Right ventricle myocardium superior (tissue), 1 donor: Measurements from ENCODE around the gene GNE. TPM values are rescaled to one million over a fixed set of nuclear protein-coding genes. Genes with fewer than 3 reads are reported as not detected.

Experiments
- ATAC-seq: fragments of 200-7000 bp; cut with Tn5 transposase; one replicate; pipeline ENCODE4 v1.9.1; 2020; ENCODE audit warnings: mild to moderate bottlenecking; ENCODE audit not compliant: poor library complexity
- DNase-seq: peaks from one replicate; pipeline ENCODE4 v3.0.0-alpha.2; 2020
- intact Hi-C: fragments of 100-400 bp; cut with DNase I; formaldehyde crosslinking; loops from one replicate; pipeline ENCODE4 v1.11.2; 2022
- total RNA-seq: library from RNA; stranded (reverse); fragmentation: NEBNext Ultra II Directional; extraction: Animal tissue kit (Norgen Biotek cat#: 25700); gene quantifications from one replicate; pipeline ENCODE4 v1.2.1, GENCODE V29; 2021
- donor health status: DM: no; HTN: yes; CAD: no; lungs with severe emphysema.

The GNE gene
- total RNA-seq, 1 donor from 2014 or later = 12.4 TPM

DNA sequence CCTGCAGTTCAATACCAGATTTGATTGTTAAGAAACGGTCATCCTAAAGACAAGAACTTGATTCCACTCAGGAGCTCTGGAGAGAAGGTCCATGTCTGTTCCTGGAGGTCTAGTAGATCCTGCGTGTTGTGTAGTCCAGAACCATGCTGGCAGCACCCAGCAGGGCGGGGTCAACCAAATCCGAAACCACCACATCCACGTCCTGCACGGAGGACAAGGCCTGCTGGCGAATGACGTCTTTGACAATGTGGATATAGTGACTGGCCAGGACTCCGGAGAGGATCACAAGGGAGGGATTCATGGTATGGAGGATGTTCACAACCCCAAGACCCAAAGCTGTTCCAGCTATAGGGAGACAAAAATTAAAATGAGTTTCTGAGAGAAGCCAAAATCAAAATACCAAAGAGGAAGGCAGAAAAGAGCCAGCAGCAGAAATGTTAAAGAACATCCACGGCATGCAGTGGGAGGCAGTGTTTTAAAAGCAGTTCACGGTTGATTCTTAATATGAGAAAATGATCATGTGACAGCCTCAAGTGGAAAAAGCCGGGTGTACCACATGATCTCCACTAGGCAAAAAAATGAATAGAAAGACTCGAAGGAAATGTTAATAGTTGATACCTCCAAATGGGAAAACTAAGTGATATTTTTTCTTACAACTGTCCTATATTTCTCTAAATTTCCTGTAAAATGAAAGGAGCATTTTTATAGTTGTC lies 40.8 kb downstream of the GNE start:
- DNase-seq = no peak
- intact Hi-C loops = no loop called here
- no peak for ATAC-seq

DNA sequence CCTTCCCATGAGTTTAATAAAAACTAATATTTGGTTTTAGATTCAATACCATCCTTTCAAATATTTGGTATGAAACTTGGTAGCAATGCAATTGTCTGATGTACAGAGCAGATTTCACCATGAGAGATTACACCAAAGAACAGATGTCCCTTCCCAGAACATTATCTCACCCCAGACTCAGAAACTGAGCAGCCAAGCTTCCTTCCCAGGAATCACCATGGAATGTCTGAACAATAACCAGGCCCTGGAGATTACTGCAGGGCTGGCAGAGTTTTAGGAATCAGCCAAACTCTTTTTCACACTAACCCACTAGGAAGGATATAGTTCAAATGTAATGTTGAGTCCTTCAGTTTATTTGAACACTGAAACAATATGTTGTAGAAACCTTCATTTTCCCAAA lies 43.7 kb downstream of the GNE start:
- DNase-seq (no peak), ATAC-seq (no peak)
- intact Hi-C loops = no loop called here

DNA sequence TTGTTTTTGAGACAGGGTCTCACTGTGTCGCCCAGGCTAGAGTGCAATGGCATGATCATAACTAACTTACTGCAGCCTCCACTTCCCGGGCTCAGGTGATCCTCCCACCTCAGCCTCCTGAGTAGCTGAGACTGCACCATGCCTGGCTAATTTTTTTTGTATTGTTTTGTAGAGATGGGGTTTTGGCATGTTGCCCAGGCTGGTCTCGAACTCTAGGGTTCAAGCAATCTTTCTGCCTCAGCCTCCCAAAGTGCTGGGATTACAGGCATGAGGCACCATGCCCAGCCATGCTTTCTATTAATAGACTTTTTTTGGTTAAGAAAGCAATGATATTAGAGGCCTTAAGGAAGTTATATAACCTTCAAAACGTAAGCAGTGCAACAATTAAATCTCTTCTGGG lies 44.3 kb downstream of the GNE start:
- intact Hi-C loops = no loop called here
- ATAC-seq (no peak), DNase-seq (no peak)

- ATAC-seq (no peak), DNase-seq (no peak)
- intact Hi-C loops = no loop called here
Observed at GRCh38 chr9:36213387-36213786, 44.9 kb downstream of the GNE start.

- intact Hi-C loops = no loop called here
- ATAC-seq (no peak), DNase-seq (no peak)
Observed at GRCh38 chr9:36211510-36211909, 46.7 kb downstream of the GNE start.

- intact Hi-C loops = no loop called here
- no peak for DNase-seq
- no peak for ATAC-seq
Observed at GRCh38 chr9:36210722-36211121, 47.5 kb downstream of the GNE start.

- ATAC-seq (no peak), DNase-seq (no peak)
- intact Hi-C loops = no loop called here
Observed at GRCh38 chr9:36208521-36209253, 49.6 kb downstream of the GNE start.

DNA sequence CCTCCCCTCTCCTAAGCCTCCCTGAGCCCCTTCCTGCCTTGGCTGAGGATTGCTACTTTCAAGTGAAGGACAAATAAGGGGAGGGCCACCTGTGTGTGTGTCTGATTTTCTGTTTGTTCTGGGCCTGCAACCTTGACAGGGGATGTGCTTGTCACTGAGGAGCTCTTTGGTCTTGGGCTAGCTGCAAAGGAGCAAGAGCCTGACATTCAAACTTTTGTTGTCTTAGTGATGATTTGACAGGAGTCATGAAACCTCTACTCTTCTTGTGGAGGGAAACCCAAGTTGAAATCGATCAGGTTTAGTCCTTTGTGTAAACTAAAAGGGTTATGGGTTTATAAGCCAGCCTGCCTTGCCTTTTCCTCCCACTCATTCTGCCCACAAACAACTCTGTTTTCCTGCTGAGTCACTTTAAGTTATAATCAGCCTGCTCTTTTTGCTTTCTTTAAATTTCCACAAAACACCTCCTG lies 50.7 kb downstream of the GNE start:
- intact Hi-C loops = no loop called here
- DNase-seq (no peak), ATAC-seq (no peak)

GRCh38 chr9:36207016-36207415 lies 51.2 kb downstream of the GNE start:
- DNase-seq (no peak), ATAC-seq (no peak)
- intact Hi-C loops = no loop called here

DNA sequence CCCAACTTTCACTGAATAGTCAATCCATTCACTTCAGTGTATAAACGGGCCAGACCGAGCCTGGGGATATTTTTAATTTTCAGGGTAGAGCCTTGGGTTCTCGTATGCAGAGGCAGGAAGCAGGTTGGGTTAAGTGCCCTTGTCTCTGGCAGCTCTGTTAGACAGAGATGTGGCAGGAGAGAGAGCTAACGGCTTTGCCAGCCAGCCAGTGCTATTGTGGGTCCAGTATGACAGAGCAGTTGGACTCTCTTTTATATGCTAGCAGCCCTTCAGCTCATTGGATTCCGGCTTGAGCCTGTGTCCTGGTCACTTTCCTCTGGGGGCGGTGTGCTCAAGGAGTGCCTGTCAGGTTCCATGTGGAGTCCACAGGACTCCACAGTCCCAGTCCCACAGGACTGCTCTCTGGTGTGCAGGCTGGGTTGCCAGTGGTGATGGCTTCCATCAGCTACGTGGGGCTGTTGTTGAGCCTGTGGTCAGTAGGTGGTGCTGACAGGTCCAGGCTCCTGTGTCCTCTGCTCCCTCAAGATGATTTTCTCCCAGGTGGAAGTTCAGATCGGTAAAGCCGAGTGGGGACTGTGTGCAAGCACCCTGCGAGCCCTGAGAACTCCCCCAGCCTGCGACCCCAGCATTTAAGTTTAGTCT lies 53.2 kb downstream of the GNE start:
- ATAC-seq = peak; percentile 77

DNA sequence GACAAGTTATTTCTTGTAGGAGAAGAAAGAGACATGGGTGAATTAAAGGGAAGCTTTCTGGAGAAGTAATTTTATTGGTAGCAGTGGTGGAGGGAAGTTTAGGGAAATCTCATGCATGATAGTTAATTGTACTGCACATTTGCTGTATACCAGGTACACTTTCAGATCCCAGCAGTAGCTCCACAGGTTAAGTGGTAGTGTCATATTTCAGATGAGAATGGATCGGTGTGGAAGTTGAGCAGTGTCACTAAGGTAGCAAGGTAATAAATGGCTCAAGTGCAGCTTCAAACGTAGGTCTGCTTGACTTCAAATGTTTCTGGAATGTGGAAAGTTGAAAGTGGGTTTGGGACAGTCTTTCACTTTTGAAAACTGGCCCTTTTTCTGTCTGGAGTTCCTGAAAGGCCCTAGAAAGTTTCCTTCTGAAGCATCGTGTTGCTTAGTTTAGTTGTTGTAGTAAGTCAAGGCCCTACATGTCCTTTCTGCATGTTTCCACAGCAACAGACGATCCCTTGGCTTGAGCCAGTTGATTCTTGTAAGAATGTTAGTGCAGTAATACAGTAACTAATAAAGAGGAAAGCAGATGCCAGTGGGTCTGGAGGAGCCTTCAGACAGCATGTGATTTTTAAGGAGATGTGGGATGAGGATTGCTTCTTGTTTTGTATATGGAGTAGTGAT lies 63.8 kb downstream of the GNE start:
- intact Hi-C loops = no loop called here

More for the DNA sequence above, 53.2 kb downstream of the GNE start:
- DNase-seq = no peak
- intact Hi-C loops = no loop called here

GRCh38 chr9:36193023-36193422 lies 65.2 kb downstream of the GNE start:
- intact Hi-C loops = no loop called here
- ATAC-seq = no peak
- no peak for DNase-seq

More for the DNA sequence above, 63.8 kb downstream of the GNE start:
- DNase-seq (no peak), ATAC-seq (no peak)

DNA sequence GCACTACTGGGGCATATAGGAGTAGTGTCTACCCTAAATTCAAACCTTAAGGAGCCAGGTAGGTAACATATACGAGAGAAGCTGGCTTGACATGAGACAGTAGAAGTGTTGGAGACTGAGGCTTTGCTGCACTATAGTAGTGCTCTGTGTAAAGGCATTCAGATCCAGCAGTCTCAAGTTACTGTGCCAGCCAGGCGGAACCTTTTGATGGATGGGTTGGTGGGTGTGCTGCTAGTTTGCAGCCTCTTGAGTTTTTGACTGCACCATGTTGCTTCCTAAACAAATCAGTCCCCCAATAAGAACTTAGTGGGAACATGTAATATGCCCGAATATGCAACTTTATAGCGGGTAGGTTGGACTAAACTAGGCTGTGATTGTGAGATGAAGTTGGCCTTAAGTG lies 66.1 kb downstream of the GNE start:
- intact Hi-C loops = no loop called here
- DNase-seq (no peak), ATAC-seq (no peak)

DNA sequence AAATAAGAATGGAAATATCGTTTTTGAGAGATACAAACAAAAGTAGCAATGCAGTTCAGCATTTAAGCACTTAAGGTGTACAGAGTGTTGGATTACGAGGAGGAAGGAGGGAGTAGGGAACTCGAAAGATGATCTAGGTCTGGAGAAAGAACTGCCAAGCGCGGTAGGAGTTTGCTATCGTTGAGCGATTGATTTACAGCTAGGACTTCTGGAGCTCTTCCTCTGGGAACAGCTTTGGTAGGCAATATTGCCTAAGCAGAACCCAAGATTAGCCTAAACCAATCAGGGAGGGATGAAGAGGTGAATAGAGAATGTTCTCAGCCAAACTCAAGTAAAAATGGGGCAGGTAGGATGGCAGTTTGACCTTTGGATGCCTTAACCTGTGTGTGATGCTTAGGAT lies 66.6 kb downstream of the GNE start:
- intact Hi-C loops = no loop called here
- DNase-seq (no peak), ATAC-seq (no peak)

DNA sequence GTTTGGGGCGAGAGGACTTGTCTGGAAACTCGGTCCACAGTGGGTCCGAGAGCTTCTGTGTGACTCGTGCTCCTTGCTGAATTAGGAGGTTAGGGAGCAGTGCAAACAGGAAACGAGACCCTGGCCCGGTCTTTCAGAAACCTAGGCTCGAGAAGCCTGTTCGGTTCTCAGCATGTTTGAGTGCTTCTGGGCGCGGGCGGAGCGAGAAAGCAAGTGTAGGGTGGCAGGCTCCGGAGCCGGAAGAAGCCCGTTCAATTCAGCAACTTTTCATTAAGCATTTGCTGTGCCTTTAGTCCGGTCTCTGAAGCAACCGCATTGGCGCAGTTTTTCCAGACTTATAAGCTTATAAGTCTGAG lies 67.0 kb downstream of the GNE start:
- ATAC-seq (peak; percentile 13), DNase-seq (no peak)
- intact Hi-C loops = no loop called here

DNA sequence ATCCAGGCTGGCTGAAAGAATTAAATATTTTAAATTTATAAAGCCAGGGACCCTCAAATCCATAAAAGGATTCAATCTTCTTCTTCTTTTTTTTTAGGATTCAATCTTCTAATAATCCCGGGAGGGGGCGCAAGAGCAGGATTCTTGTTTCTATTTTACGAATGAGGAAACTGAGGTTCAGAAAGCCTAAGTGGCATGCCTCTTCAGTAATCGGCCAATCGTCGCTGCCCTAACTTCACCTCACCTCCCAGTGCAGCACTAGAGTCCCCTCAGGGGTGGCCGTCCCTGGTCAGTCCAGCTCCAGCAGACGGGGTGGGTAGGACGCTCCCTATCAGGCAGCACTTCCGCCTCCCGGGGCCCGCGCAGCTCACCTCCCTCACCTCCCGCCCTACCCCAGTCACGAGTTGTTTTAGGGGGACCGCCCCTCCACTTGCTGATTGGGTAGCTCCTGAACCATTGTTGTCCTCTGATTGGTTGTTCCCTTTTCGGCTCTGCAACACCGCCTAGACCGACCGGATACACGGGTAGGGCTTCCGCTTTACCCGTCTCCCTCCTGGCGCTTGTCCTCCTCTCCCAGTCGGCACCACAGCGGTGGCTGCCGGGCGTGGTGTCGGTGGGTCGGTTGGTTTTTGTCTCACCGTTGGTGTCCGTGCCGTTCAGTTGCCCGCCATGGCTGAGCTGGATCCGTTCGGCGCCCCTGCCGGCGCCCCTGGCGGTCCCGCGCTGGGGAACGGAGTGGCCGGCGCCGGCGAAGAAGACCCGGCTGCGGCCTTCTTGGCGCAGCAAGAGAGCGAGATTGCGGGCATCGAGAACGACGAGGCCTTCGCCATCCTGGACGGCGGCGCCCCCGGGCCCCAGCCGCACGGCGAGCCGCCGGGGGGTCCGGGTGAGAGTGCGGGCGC lies 67.6 kb downstream of the GNE start, which contains the start of gene CLTA:
CLTA (plus strand) TSS at position 534 of the 902 bp plus-strand sequence; CDS start at position 670, 136 bp downstream.
- peak; percentile 97 for DNase-seq
- intact Hi-C loops = no loop called here
- peak; percentile 98 for ATAC-seq

- DNase-seq (no peak), ATAC-seq (no peak)
- intact Hi-C loops = no loop called here
Observed at GRCh38 chr9:36189976-36190375, 68.3 kb downstream of the GNE start.

- no peak for DNase-seq
- intact Hi-C loops = no loop called here
- no peak for ATAC-seq
Observed at GRCh38 chr9:36188212-36188611, 70.0 kb downstream of the GNE start.
